Measurements from ENCODE around the gene PCNP.

DNA sequence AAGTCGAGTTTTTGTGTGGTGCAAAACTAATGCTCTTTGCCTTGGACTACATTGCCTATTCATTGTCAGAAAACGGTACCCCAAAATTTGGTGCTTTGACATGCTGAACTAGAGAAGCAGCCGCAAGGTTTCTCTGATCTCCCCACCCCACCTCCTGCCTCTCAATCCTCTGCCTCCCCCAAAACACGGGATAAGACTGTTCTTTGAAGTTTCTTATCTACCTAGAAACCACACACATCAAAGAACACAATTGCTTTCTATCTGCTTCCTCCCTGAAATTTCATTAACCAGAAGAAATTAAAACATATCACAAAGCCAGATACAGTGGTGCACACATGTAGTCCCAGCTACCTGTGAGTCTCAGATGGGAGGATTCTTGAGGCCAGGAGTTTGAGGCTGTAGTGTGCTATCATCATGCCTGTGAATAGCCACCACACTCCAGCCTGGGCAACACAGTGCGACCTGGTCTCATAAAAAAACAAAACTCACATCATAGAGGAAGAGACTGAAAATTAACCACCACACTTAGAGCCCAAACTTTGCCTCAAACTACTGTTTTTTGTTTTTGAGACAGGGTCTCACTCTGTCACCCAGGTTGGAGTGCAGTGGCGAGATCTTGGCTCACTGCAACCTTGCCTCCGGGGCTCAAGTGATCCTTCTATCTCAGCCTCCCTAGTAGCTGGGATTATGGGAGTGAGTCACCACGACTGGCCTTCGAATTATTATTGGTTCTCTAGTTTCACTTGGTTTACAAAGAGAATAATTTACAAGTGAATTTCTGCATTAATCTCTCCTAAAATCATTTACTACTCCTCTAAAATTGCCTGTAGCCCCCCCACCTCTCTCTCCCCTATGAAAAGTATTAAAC, 2.7 kb upstream of the PCNP start:
- TF ChIP-seq CTCF (conservative IDR thresholded peaks at IDR 0.05; ENCODE audit: low read depth, low read length) (no peak), EZH2 (IDR thresholded peaks at IDR 0.05; ENCODE audit: borderline replicate concordance, low read depth, low read length, poor library complexity, severe bottlenecking) (no peak)
